ENCODE measurements around the gene DGLUCY.
"Not testable (repeated sequence)": the region's sequence is repeated elsewhere in the genome, so short reads cannot be mapped to it uniquely, and the experiment has no call there.

The DGLUCY gene

DNA sequence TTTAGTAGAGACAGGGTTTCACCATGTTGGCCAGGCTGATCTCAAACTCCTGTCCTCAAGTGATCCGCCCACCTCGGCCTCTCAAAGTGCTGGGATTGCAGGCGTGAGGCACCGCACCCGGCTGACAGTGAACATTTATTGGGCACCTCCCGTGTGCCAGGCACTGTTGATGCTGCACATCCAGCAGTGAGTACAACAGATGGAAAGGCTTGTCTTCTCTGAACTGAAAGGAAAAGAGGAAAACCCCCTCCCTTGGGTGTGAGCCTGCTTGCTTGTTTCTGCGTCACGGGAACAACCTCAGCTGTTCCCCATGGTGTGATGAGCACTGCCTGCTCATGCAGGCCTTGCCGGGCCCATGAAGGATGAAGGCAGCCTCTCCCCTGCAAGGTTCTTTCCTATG is 39.5 kb downstream of the DGLUCY start:
- Histone ChIP-seq H3K9ac (ENCODE audit: low read depth, low read length, poor library complexity, severe bottlenecking) (no peak overlapping the region), H3K9me2 (replicated peaks; ENCODE audit: low read depth, low read length) (no peaks in the 10 kb centered on the region), H3K4me3 (ENCODE audit: low read length, poor library complexity, severe bottlenecking) (no peak overlapping the region), H3K9me3 (ENCODE audit: insufficient read depth, low read depth, low read length) (no peaks in the 10 kb centered on the region), H3F3A (ENCODE audit: low read depth) (no peaks in the 10 kb centered on the region), H3K4me1 (ENCODE audit: insufficient read depth, low read length, poor library complexity, severe bottlenecking) (peaks cover 28% of the 10 kb centered on the region), H3K4me2 (ENCODE audit: low read depth, low read length, poor library complexity, severe bottlenecking) (no peak overlapping the region), H2AFZ (ENCODE audit: low read length) (no peak overlapping the region), H3K36me3 (ENCODE audit: insufficient read depth, low read length) (peaks cover 13% of the 10 kb centered on the region; the same call in 1 of the 2 replicates), H3K27me3 (ENCODE audit: insufficient read depth, low read length, poor library complexity, severe bottlenecking) (no peaks in the 10 kb centered on the region), H4K20me1 (ENCODE audit: insufficient read depth, low read length, poor library complexity, severe bottlenecking) (peaks cover 35% of the 10 kb centered on the region), H3K79me2 (ENCODE audit: insufficient read depth, low read length) (no peaks in the 10 kb centered on the region; the same call in 1 of the 2 replicates)
- TF ChIP-seq, protein P1, sequence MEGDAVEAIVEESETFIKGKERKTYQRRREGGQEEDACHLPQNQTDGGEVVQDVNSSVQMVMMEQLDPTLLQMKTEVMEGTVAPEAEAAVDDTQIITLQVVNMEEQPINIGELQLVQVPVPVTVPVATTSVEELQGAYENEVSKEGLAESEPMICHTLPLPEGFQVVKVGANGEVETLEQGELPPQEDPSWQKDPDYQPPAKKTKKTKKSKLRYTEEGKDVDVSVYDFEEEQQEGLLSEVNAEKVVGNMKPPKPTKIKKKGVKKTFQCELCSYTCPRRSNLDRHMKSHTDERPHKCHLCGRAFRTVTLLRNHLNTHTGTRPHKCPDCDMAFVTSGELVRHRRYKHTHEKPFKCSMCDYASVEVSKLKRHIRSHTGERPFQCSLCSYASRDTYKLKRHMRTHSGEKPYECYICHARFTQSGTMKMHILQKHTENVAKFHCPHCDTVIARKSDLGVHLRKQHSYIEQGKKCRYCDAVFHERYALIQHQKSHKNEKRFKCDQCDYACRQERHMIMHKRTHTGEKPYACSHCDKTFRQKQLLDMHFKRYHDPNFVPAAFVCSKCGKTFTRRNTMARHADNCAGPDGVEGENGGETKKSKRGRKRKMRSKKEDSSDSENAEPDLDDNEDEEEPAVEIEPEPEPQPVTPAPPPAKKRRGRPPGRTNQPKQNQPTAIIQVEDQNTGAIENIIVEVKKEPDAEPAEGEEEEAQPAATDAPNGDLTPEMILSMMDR (conservative IDR thresholded peaks at IDR 0.05; ENCODE audit: low read length) = no peak
- no peak for TF ChIP-seq EZH2phosphoT487 (IDR thresholded peaks at IDR 0.05; ENCODE audit: borderline replicate concordance)

DNA sequence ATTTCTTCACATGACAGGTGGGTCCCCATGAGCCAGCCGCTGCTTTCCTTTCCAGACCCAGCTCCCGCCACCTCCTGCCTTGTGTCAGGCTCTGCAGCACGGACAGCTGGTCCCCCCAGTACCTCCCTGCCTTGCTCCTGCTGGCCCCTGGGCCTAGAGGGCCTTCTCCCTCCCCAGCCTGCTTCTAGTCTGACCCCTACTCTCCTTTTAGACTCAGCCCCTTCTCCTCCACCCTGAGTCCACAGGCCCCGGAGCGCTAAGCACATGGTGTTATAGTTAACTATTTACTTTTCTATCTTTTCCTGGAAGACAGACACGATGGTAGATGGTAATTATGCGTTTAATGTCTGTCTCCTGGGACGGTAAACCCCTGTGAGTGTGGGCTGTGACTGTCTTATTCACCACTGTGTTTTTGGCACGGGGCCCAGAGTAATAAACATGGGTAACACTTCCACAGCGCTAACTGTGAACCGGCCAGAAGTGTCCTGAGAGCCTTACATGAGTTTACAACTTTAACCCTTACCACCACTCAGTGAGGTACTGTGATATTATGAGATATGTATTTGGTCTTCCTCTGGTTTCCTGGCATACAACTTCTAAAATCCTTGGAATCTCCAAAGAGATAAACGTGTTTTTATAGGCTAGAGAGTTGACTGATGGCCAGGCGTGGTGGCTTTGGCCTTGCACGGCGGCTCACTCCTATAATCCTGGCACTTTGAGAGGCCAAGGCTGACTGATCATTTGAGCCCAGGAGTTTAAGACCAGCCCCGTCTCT is 41.2 kb downstream of the DGLUCY start:
- Histone ChIP-seq H3F3A (ENCODE audit: low read depth) (no peaks in the 10 kb centered on the region), H4K20me1 (ENCODE audit: insufficient read depth, low read length, poor library complexity, severe bottlenecking) (peaks cover 35% of the 10 kb centered on the region), H3K4me2 (ENCODE audit: low read depth, low read length, poor library complexity, severe bottlenecking) (peak overlapping the region; percentile 62), H3K79me2 (ENCODE audit: insufficient read depth, low read length) (no peaks in the 10 kb centered on the region; the same call in 1 of the 2 replicates), H3K4me1 (ENCODE audit: insufficient read depth, low read length, poor library complexity, severe bottlenecking) (peaks cover 28% of the 10 kb centered on the region), H3K36me3 (ENCODE audit: insufficient read depth, low read length) (peaks cover 26% of the 10 kb centered on the region; the same call in 1 of the 2 replicates), H3K27me3 (ENCODE audit: insufficient read depth, low read length, poor library complexity, severe bottlenecking) (no peaks in the 10 kb centered on the region), H3K4me3 (ENCODE audit: low read length, poor library complexity, severe bottlenecking) (peak overlapping the region; percentile 21), H3K9ac (ENCODE audit: low read depth, low read length, poor library complexity, severe bottlenecking) (no peak overlapping the region), H3K9me2 (replicated peaks; ENCODE audit: low read depth, low read length) (no peaks in the 10 kb centered on the region), H3K9me3 (ENCODE audit: insufficient read depth, low read depth, low read length) (no peaks in the 10 kb centered on the region), H2AFZ (ENCODE audit: low read length) (no peak overlapping the region)
- TF ChIP-seq, protein P1 (conservative IDR thresholded peaks at IDR 0.05; ENCODE audit: low read length) = no peak
- no peak for TF ChIP-seq EZH2phosphoT487 (IDR thresholded peaks at IDR 0.05; ENCODE audit: borderline replicate concordance)

DNA sequence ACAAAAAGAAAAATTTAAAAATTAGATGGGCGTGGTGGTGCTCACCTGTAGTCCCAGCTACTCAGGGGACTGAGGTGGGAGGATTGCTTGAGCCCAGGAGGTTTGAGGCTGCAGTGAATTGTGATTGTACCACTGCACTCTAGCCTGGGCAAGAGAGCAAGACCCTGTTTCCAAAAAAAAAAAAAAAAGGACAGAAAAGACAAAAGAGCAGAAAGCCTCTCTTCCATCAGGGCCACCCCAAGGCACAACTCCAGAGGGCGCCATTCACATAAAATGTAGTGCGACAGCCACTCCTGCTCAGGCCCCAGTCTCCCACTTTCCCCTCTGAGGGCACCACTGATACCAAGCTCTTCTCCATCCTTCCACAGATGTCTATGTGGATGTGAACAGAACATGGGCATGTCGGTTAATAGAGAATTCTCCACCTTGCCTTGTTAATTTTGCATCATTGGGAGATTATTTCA is 41.8 kb downstream of the DGLUCY start:
- H3K9ac ChIP-seq (ENCODE audit: low read depth, low read length, poor library complexity, severe bottlenecking) = no peak overlapping the region
- peaks cover 35% of the 10 kb centered on the region for H4K20me1 ChIP-seq (ENCODE audit: insufficient read depth, low read length, poor library complexity, severe bottlenecking)
- H3K9me3 ChIP-seq (ENCODE audit: insufficient read depth, low read depth, low read length) = no peaks in the 10 kb centered on the region
- H3K79me2 ChIP-seq (ENCODE audit: insufficient read depth, low read length) = no peaks in the 10 kb centered on the region; the same call in 1 of the 2 replicates
- no peak overlapping the region for H3K4me3 ChIP-seq (ENCODE audit: low read length, poor library complexity, severe bottlenecking)
- H3K9me2 ChIP-seq (replicated peaks; ENCODE audit: low read depth, low read length) = no peaks in the 10 kb centered on the region
- TF ChIP-seq, protein P1 (conservative IDR thresholded peaks at IDR 0.05; ENCODE audit: low read length) = peak; percentile 50
- no peak for TF ChIP-seq EZH2phosphoT487 (IDR thresholded peaks at IDR 0.05; ENCODE audit: borderline replicate concordance)
- no peaks in the 10 kb centered on the region for H3F3A ChIP-seq (ENCODE audit: low read depth)
- peaks cover 28% of the 10 kb centered on the region for H3K4me1 ChIP-seq (ENCODE audit: insufficient read depth, low read length, poor library complexity, severe bottlenecking)
- peaks cover 32% of the 10 kb centered on the region; the same call in 1 of the 2 replicates for H3K36me3 ChIP-seq (ENCODE audit: insufficient read depth, low read length)
- H2AFZ ChIP-seq (ENCODE audit: low read length) = no peak overlapping the region
- no peaks in the 10 kb centered on the region for H3K27me3 ChIP-seq (ENCODE audit: insufficient read depth, low read length, poor library complexity, severe bottlenecking)
- H3K4me2 ChIP-seq (ENCODE audit: low read depth, low read length, poor library complexity, severe bottlenecking) = peak overlapping the region; percentile 62

DNA sequence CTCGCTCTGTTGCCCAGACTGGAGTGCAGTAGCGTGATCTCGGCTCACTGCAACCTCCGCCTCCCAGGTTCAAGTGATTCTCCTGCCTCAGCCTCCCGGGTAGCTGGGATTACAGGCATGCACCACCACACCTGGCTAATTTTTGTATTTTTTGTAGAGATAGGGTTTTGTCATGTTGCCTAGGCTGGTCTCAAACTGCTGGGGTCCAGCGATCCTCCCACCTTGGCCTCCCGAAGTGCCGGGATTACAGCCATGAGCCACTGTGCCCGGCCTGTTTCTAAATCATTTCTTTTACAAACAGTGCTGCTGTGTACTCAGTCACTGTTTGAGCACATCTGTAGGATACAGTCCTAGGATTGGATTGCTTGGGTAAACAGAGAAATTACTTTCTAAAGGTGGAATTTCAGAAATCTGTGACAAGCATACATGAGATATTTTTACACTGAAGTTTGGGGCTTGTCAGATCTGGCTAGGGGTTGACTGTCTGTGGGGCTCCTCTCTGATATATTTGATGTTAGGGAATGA is 42.3 kb downstream of the DGLUCY start:
- Histone ChIP-seq H3K36me3 (ENCODE audit: insufficient read depth, low read length) (peaks cover 37% of the 10 kb centered on the region; the same call in 1 of the 2 replicates), H3K4me1 (ENCODE audit: insufficient read depth, low read length, poor library complexity, severe bottlenecking) (peaks cover 28% of the 10 kb centered on the region), H4K20me1 (ENCODE audit: insufficient read depth, low read length, poor library complexity, severe bottlenecking) (peaks cover 35% of the 10 kb centered on the region)
- not testable (repeated sequence) for H3K4me2 ChIP-seq (ENCODE audit: low read depth, low read length, poor library complexity, severe bottlenecking); H3K9ac ChIP-seq (ENCODE audit: low read depth, low read length, poor library complexity, severe bottlenecking); H3K27me3 ChIP-seq (ENCODE audit: insufficient read depth, low read length, poor library complexity, severe bottlenecking); H3F3A ChIP-seq (ENCODE audit: low read depth); H2AFZ ChIP-seq (ENCODE audit: low read length); H3K9me3 ChIP-seq (ENCODE audit: insufficient read depth, low read depth, low read length); H3K9me2 ChIP-seq (replicated peaks; ENCODE audit: low read depth, low read length); H3K4me3 ChIP-seq (ENCODE audit: low read length, poor library complexity, severe bottlenecking); H3K79me2 ChIP-seq (ENCODE audit: insufficient read depth, low read length)

DNA sequence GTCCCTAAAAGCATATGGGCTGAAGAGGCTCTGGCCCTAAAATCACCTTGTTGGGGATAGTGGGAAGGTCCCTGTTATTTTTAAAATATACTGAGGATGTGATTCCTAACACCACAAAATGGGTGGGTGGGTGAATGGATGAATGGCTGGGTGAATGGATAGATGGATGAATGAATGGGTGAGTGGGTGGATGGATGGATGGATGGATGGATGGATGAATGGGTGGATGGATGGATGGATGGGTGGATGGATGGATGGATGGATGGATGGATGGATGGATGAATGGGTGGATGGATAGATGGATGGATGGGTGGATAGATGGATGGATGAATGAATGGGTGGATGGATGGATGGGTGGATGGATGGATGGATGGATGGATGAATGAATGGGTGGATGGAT is 43.0 kb downstream of the DGLUCY start:
- not testable (repeated sequence) for H3K9ac ChIP-seq (ENCODE audit: low read depth, low read length, poor library complexity, severe bottlenecking); H3K9me2 ChIP-seq (replicated peaks; ENCODE audit: low read depth, low read length); H3K27me3 ChIP-seq (ENCODE audit: insufficient read depth, low read length, poor library complexity, severe bottlenecking); H3K4me3 ChIP-seq (ENCODE audit: low read length, poor library complexity, severe bottlenecking); H2AFZ ChIP-seq (ENCODE audit: low read length); H3K79me2 ChIP-seq (ENCODE audit: insufficient read depth, low read length); H3F3A ChIP-seq (ENCODE audit: low read depth); H3K4me2 ChIP-seq (ENCODE audit: low read depth, low read length, poor library complexity, severe bottlenecking); H3K9me3 ChIP-seq (ENCODE audit: insufficient read depth, low read depth, low read length)
- peaks cover 44% of the 10 kb centered on the region; the same call in 1 of the 2 replicates for H3K36me3 ChIP-seq (ENCODE audit: insufficient read depth, low read length)
- H4K20me1 ChIP-seq (ENCODE audit: insufficient read depth, low read length, poor library complexity, severe bottlenecking) = peaks cover 33% of the 10 kb centered on the region
- H3K4me1 ChIP-seq (ENCODE audit: insufficient read depth, low read length, poor library complexity, severe bottlenecking) = peaks cover 28% of the 10 kb centered on the region
